HCT116 (cell line): Measurements from ENCODE around the gene TPMT. TPM values are rescaled to one million over a fixed set of nuclear protein-coding genes. Genes with fewer than 3 reads are reported as not detected.

Source experiments
- ATAC-seq: fragments of 200-7000 bp; cut with Tn5 transposase; 2 replicates; pipeline ENCODE4 v1.9.1; 2020; ENCODE audit warnings: mild to moderate bottlenecking, moderate library complexity
- BruUV-seq: library from RNA; stranded (reverse); fragments of 400-500 nt; replicated peaks from 2 replicates; lab custom pipeline; 2021; lab: Mats Ljungman, UMichigan
- CTCF ChIA-PET: fragments of 300-600 bp; sonication (Branson Sonifier 250); formaldehyde crosslinking; loops from one replicate; lab custom pipeline; 2021; ENCODE audit warnings: antibody characterized with exemption; lab: Charles Lee
- POLR2A ChIA-PET: fragments of 300-600, 350-600 bp; sonication (Branson Sonifier 250); formaldehyde crosslinking; loops from one replicate; lab custom pipeline; 2021; ENCODE audit warnings: antibody characterized with exemption; lab: Charles Lee
- RAD21 ChIA-PET, 2 experiments: fragments of 300-600 bp; sonication (Branson Sonifier 250); formaldehyde crosslinking; loops; one replicate each; lab custom pipeline; 2023; ENCODE audit warnings: low total read pairs in 2 of 2; ENCODE audit not compliant: uncharacterized antibody in 2 of 2, unreplicated experiment in 2 of 2, low non-redundant PET in 1 of 2; lab: Charles Lee
- DNase-seq: peaks from one replicate; pipeline ENCODE4 v3.0.0-alpha.2; 2010; ENCODE audit warnings: low read depth, low spot score
- H2AFZ ChIP-seq: fragments of 200-600 bp; shearing (Covaris generic), sonication (generic); 2 replicates; pipeline ENCODE4 v1.6.1; 2017; ENCODE audit warnings: low read depth, mixed run types, mixed read lengths, antibody characterized with exemption, low read length; ENCODE audit not compliant: poor library complexity, severe bottlenecking
- H3K27ac ChIP-seq: 2 replicates; pipeline ENCODE4 v1.5.1; 2012; ENCODE audit warnings: low read depth, low read length
- H3K27me3 ChIP-seq: fragments of 200-600 bp; sonication (generic); 2 replicates; pipeline ENCODE4 v1.6.1; 2016; ENCODE audit warnings: mixed run types, low read length, mixed read lengths; ENCODE audit not compliant: insufficient read depth
- H3K36me3 ChIP-seq, 2 experiments: fragments of 200-500 bp in 1 of 2; fragments of 200-600 bp in 1 of 2; sonication (Bioruptor generic) in 1 of 2; sonication (generic) in 1 of 2; 2 replicates each; pipeline versions ENCODE4 v1.5.1 to v1.6.1; 2014 to 2016; ENCODE audit warnings: low read length in 2 of 2, inconsistent platforms in 1 of 2, mixed read lengths in 1 of 2, mixed run types in 1 of 2; ENCODE audit not compliant: insufficient read depth in 2 of 2, control insufficient read depth in 1 of 2
- H3K4me1 ChIP-seq, 2 experiments: fragments of 200-600 bp in 1 of 2; sonication (generic) in 1 of 2; 2 replicates each; pipeline versions ENCODE4 v1.5.1 to v1.6.1; 2012 to 2017; ENCODE audit warnings: low read length in 2 of 2, inconsistent platforms in 1 of 2, mild to moderate bottlenecking in 1 of 2, mixed read lengths in 1 of 2, mixed run types in 1 of 2, moderate library complexity in 1 of 2; ENCODE audit not compliant: insufficient read depth in 2 of 2, control insufficient read depth in 1 of 2
- H3K4me2 ChIP-seq: fragments of 200-600 bp; sonication (generic); 2 replicates; pipeline ENCODE4 v1.6.1; 2017; ENCODE audit warnings: mixed run types, low read length, mixed read lengths
- H3K4me3 ChIP-seq, 2 experiments: fragments of 200-600 bp in 1 of 2; sonication (generic) in 1 of 2; replicated peaks in 1 of 2; 2 replicates each; pipeline ENCODE4 v1.5.1; 2011 to 2016; ENCODE audit warnings: low read length in 2 of 2, control low read depth in 1 of 2, low read depth in 1 of 2, mild to moderate bottlenecking in 1 of 2, mixed read lengths in 1 of 2, mixed run types in 1 of 2
- H3K79me2 ChIP-seq: fragments of 200-600 bp; sonication (generic); 2 replicates; pipeline ENCODE4 v1.6.1; 2017; ENCODE audit warnings: mild to moderate bottlenecking, mixed run types, low read length, moderate library complexity, mixed read lengths; ENCODE audit not compliant: insufficient read depth
- H3K9ac ChIP-seq: fragments of 200-600 bp; sonication (generic); 2 replicates; pipeline ENCODE4 v1.6.1; 2016; ENCODE audit warnings: low read length, mixed read lengths
- H3K9me2 ChIP-seq: fragments of 200-600 bp; sonication (generic), shearing (Covaris generic); 2 replicates; pipeline ENCODE4 v1.6.1; 2017; ENCODE audit warnings: mixed run types, mild to moderate bottlenecking, moderate library complexity; ENCODE audit not compliant: insufficient read depth
- H3K9me3 ChIP-seq, 2 experiments: fragments of 200-500 bp in 1 of 2; fragments of 200-600 bp in 1 of 2; sonication (Bioruptor generic) in 1 of 2; sonication (generic) in 1 of 2; 2 replicates each; pipeline ENCODE4 v1.6.1; 2014 to 2017; ENCODE audit warnings: low read length in 2 of 2, mixed read lengths in 2 of 2, inconsistent platforms in 1 of 2, low read depth in 1 of 2, mild to moderate bottlenecking in 1 of 2, mixed run types in 1 of 2, moderate library complexity in 1 of 2; ENCODE audit not compliant: control insufficient read depth in 1 of 2, insufficient read depth in 1 of 2
- H4K20me1 ChIP-seq: fragments of 200-600 bp; sonication (generic), shearing (Covaris generic); 2 replicates; pipeline ENCODE4 v1.6.1; 2017; ENCODE audit warnings: mixed run types, mild to moderate bottlenecking, moderate library complexity; ENCODE audit not compliant: insufficient read depth
- ATF3 ChIP-seq: IDR thresholded peaks from 2 replicates; pipeline ENCODE4 v1.6.1; 2012
- CBX3 ChIP-seq: IDR thresholded peaks from 2 replicates; pipeline ENCODE4 v1.6.1; 2012; ENCODE audit warnings: low read depth
- CEBPB ChIP-seq: IDR thresholded peaks from 2 replicates; pipeline ENCODE4 v1.6.1; 2012; ENCODE audit warnings: low read depth
- CTCF ChIP-seq, 3 experiments: fragments of 200-600 bp in 1 of 3; sonication (generic) in 1 of 3; IDR thresholded peaks in 2 of 3; conservative IDR thresholded peaks in 1 of 3; 2 replicates each; pipeline ENCODE4 v1.5.1; 2012 to 2017; ENCODE audit warnings: low read depth in 2 of 3, low read length in 2 of 3, antibody characterized with exemption in 1 of 3, borderline replicate concordance in 1 of 3, control low read depth in 1 of 3, mild to moderate bottlenecking in 1 of 3, mixed read lengths in 1 of 3, mixed run types in 1 of 3, moderate library complexity in 1 of 3; ENCODE audit not compliant: insufficient read depth in 1 of 3
- FOSL1 ChIP-seq: IDR thresholded peaks from 2 replicates; pipeline ENCODE4 v1.6.1; 2012; ENCODE audit warnings: low read depth
- JUND ChIP-seq: IDR thresholded peaks from 2 replicates; pipeline ENCODE4 v1.6.1; 2012
- POLR2A ChIP-seq: IDR thresholded peaks from 2 replicates; pipeline ENCODE4 v1.7.0; 2011; ENCODE audit warnings: borderline replicate concordance; ENCODE audit not compliant: insufficient read depth, insufficient read length; ENCODE audit errors: extremely low read depth
- REST ChIP-seq: IDR thresholded peaks from 2 replicates; pipeline ENCODE4 v1.6.1; 2012; ENCODE audit warnings: low read depth
- TCF7L2 ChIP-seq: IDR thresholded peaks from 2 replicates; pipeline ENCODE4 v1.7.0; 2011; ENCODE audit warnings: borderline replicate concordance, inconsistent platforms; ENCODE audit not compliant: insufficient read depth, insufficient read length; ENCODE audit errors: extremely low read depth
- YY1 ChIP-seq: IDR thresholded peaks from 2 replicates; pipeline ENCODE4 v1.6.1; 2011; ENCODE audit warnings: low read length, low read depth, moderate library complexity, mild to moderate bottlenecking; ENCODE audit not compliant: insufficient replicate concordance; ENCODE audit errors: extremely low read depth
- ZFX ChIP-seq: fragments of 450-650 bp; IDR thresholded peaks from 2 replicates; pipeline ENCODE4 v1.6.1; 2017
- ZNF274 ChIP-seq: fragments of 200-500 bp; sonication (Bioruptor generic); IDR thresholded peaks from 2 replicates; pipeline ENCODE4 v1.6.1; 2014; ENCODE audit warnings: mild to moderate bottlenecking, low read depth, low read length, inconsistent platforms
- intact Hi-C: fragments of 100-400 bp; cut with micrococcal nuclease; formaldehyde crosslinking; loops from 2 replicates; pipeline ENCODE4 v1.10.0; 2022
- total RNA-seq: library from RNA; stranded (reverse); gene quantifications from one replicate; pipeline ENCODE4 v1.2.1, GENCODE V29; 2021; ENCODE audit not compliant: unreplicated experiment
- TF ChIP-seq, protein P1 (sequence below): IDR thresholded peaks from 2 replicates; pipeline ENCODE4 v1.6.1; 2012

The TPMT gene
- total RNA-seq, 1 experiment from 2014 or later, result 10.1 TPM

DNA sequence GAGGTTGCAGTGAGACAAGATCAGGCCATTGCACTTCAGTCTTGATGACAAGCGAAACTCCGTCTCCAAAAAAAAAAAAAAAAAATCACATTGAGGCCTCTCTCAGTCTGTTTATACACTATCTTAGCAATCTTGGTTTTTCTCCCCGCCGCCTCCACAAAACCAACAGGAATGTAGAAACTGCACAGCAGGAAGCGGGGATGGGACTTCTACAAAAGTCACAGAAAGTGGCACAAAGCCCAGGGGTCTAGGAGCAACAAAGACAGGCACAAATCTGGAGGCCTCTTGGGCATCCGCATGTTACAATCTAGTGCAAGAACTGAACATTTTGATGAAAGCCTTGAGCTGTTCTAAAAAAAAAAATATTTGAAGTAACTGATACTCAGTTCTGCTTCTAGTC is 48.9 kb upstream of the TPMT start (continued):
- no peak for TF ChIP-seq REST
- no peak for TF ChIP-seq TCF7L2
- TF ChIP-seq JUND, result no peak
- no peak for TF ChIP-seq YY1
- no peak for TF ChIP-seq CTCF (IDR thresholded peaks at IDR 0.05 in 2 of 3, conservative IDR thresholded peaks at IDR 0.05 in 1 of 3; ENCODE audit: borderline replicate concordance in 1 of 3, insufficient read depth in 1 of 3, low read depth in 2 of 3, low read length in 2 of 3)
- TF ChIP-seq FOSL1, result no peak
- TF ChIP-seq ZFX, result no peak
- no peak for TF ChIP-seq ZNF274
- no peak for TF ChIP-seq POLR2A

GRCh38 chr6:18192026-18192425 is 37.1 kb upstream of the TPMT start:
- no TSS peak for BruUV-seq
- Histone ChIP-seq H3K4me3 (no peak overlapping the region), H3K4me1 (no peaks in the 10 kb centered on the region), H3K27me3 (no peaks in the 10 kb centered on the region), H4K20me1 (no peaks in the 10 kb centered on the region), H2AFZ (no peak overlapping the region), H3K9ac (no peak overlapping the region), H3K9me2 (no peaks in the 10 kb centered on the region), H3K9me3 (no peaks in the 10 kb centered on the region), H3K27ac (no peak overlapping the region), H3K79me2 (no peaks in the 10 kb centered on the region), H3K36me3 (no peaks in the 10 kb centered on the region), H3K4me2 (no peak overlapping the region)
- ATAC-seq, result no peak
- POLR2A ChIA-PET, result no interaction called here
- intact Hi-C loops, result no loop called here
- DNase-seq, result no peak
- RAD21 ChIA-PET, result no interaction called here
- CTCF ChIA-PET, result no interaction called here
- TF ChIP-seq CBX3 (no peak), ZNF274 (no peak), CTCF (IDR thresholded peaks at IDR 0.05 in 2 of 3, conservative IDR thresholded peaks at IDR 0.05 in 1 of 3; ENCODE audit: borderline replicate concordance in 1 of 3, insufficient read depth in 1 of 3, low read depth in 2 of 3, low read length in 2 of 3) (no peak), YY1 (no peak), TCF7L2 (no peak), CEBPB (no peak), ATF3 (no peak), FOSL1 (no peak)
- TF ChIP-seq, protein P1, sequence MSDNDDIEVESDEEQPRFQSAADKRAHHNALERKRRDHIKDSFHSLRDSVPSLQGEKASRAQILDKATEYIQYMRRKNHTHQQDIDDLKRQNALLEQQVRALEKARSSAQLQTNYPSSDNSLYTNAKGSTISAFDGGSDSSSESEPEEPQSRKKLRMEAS, result no peak
